Brain pericyte (primary cell): ENCODE results near the gene GALC.

ENCODE experiments used
- DNase-seq: peaks from one replicate; pipeline ENCODE4 v3.0.0-alpha.2; 2012; ENCODE audit warnings: low read depth, low spot score

Gene GALC

DNA sequence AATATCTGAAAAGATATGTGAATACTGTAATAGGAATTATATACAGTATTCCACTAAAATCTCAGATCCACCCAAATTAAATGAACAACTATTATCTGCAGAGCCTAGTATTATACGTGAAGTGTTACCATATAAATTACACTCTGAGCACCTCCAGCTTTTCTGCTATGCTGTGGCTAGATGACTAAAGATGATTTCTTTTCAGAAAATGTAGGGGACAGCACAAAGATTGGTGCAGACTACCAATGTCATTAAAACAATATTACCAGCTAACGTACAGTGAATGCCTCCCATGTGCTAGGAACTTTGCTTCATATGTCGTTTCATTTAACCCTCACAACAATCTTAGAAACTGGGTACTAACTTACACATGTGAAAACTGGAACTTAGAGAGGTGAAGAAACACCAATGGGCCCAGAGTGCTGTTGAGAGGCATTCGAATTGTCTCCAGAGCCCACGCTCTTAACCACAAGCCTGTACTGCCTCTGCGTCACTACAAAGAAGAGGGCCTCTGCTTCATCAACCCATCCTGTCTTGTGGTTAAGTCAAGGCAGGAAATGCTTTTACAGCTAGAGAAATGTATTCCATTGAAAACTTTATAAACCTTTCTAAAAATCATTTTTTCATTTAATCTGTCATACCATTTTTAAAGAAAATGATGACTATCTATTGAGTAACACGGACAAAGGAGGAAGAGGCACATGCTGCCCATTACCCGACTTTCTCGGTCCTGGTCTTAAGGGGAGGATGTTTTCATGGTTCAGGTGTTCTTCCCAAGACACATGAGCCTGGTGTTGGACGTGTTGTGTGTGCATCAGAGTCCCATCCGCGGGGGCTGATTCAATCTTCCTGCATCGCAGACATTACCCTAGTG is 13.2 kb upstream of the GALC start:
- no peak for DNase-seq

DNA sequence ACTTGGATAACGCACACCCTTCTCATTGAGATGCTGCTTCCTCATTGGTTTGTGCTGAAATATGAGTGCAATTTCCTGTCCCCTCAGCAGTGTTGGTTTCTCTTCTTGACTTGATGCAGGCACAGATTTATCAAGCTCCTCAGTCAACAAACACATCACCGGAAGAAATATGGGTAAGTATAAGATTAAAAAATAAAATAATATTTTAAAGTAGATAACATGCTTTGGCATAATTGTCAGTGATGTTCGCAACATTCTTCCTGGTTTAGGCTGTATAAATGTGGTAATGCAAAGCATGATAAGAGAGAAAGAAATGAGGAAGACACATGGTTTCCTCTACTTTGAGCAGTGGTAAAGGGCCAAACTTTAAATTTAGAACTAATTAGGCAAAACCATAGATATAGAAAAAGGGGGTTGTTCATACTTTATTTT is 12.1 kb upstream of the GALC start, which contains the start of gene GPR65:
GPR65 (plus strand) TSS at position 86 of the 432 bp plus-strand sequence. CDS start 5,713 bp downstream, outside the sequence.
- no peak for DNase-seq

DNA sequence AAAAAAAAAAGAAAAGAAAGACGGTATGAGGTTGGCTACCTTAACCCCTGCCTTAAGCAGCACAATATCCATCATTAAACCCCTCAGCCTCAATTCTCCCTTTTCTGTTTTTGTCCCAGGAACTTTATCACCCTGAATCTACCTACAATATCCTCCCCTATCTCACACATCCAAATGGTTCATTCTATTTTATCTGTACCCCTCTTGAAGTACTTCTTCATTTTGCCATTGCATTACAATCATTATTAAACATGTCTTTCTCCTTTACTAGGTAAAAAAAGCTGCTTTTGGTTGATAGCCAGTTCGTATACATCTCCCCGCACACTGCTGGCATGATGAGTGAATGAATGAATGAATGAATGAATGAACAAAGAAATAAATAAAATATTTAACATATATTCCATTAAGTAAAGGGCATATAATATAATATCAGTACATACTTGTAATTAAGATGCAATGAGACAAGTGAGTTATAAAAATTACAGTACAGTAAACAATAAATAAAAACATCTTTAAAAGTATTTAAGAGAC is 11.6 kb upstream of the GALC start:
- DNase-seq, result no peak

GRCh38 chr14:88003425-88003824 is 10.4 kb upstream of the GALC start:
- no peak for DNase-seq

DNA sequence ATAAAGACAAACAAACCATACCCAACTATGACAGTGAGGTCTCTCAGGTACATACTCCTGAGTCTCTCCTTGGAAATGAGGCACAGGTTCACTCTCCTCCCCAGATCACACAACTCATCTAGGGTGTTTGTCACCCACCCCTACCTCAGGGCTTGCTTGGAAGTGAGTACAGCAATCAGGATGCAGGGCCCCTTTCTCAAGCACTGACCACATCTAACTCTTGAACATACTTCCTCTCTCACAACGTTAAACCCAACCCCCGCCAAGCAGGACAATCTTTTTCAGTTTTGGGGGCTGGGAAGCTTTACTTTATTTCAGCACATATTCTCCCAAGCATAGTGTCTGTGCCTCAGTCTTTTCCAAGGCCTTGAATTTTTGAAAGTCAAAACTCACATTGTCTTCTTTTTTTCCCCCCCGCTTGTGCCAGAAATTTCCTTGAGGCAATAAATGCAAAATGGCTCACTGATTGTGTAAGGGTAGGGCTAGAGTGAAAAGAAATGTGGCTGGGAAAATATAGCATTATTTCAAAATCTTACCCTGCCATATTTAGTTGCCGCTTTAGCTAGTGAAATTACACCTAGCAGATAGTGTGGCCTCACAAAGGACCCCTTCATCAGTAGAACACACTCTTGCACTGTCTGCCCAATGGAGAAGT is 9.6 kb upstream of the GALC start:
- no peak for DNase-seq

DNA sequence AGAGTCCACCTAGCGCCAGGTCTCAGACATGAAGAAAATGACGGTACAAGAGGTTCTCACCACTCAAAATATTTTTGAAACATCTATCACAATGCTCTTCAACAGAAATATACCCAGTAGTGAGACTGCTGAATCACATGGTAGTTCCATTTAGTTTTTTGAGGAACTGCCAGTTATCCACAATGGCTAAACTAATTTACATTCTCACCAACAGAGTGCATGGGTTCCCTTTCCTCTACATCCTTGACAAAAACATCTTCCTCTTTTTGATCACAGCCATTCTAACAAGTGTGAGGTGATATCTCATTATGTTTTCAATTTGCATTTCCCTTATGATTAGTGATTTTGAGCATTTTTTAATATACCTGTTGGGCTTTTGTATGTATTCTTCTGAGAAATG is 6.3 kb upstream of the GALC start:
- no peak for DNase-seq

GRCh38 chr14:87998482-87998881 is 5.5 kb upstream of the GALC start:
- DNase-seq, result no peak

DNA sequence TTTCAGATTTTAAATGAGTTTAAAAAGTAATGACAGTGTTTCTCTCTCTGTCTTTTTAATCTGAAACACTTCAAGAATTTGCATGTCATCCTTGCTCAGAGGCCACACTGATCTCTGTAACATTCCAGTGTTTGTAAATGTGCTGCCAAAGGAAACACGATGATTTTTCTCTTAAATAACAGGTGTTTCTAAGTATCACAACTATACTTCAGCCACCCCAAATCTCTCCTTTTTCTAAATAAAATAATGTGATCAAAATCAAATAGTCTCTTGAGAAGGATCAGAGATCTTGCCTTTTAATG is 3.3 kb upstream of the GALC start:
- no peak for DNase-seq

GRCh38 chr14:87995500-87996290 is 2.7 kb upstream of the GALC start:
- no peak for DNase-seq

DNA sequence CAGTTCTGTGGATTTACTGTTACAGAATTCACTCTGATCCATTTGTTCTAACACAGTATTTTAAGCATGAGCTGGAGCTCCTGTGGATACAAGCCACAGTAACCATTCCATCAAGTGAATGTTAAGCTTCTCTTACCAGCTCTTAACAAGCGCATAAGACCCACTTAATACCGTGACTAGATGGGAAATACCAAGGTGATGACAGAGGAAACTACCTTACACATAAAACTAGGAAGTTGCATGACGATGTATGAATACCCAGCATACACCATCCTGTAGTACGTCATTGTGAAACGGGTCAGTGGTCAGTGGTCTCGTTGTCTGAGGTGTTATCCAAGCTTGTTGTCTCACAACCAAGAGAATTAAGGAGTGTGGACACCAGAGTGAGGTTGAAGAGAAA is 2.0 kb upstream of the GALC start:
- no peak for DNase-seq

DNA sequence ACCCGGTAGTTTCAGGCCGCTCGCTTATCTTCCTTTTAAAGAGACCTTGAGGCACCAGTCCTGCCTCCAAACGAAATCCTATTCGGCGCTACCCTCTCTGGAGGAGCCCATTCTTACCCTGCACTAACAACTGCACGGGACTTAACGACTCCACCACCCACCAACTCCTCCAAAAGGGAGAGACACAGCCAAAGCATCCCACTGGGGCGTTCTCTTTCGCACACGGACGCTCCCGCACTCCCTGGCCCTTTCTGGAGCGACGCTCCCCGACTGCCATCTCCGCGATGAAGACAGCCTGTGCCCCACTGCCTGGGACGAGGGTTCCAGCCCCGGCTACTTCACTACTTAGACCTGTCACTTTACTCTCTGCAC is 650 bp downstream of the GALC start:
- no peak for DNase-seq

GRCh38 chr14:87990682-87991081 is 2.3 kb downstream of the GALC start:
- DNase-seq, result no peak

GRCh38 chr14:87989956-87990299 is 3.1 kb downstream of the GALC start:
- DNase-seq, result no peak

DNA sequence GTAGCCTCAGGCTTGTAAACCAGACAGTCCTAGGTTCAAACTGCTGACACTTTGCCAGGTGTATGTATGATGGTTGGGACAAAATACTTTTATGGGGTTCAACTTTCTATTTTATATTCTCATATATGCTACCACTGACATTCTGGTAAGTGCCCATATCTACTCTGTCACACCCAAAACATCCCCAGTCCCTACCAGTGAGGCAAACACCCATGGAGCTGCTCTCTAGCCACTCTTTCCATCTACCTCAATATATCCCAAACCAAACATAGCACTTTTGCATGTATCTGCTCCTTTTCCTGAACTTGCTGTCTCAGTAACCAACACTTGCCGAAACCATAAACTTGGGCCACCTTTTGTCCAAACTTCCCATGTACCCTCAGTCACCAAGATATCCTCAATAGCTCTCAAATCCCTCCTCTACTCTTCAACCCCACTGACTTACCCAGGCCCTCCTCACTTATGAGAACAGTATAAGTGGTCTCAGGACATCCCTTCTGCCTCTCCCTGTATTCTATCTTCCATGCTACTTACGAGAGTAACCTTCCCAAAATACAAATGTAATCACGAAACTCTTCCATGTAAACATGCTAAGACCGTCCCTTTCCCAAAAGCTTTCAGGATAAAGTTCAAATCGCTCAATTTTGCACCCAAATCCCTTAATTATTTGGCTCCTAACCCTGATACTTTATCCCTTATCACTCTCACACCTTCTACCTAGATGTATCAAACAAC is 3.6 kb downstream of the GALC start:
- no peak for DNase-seq

- no peak for DNase-seq
Observed at GRCh38 chr14:87979689-87980088, 13.3 kb downstream of the GALC start.

- DNase-seq, result no peak
Observed at GRCh38 chr14:87975636-87976035, 17.3 kb downstream of the GALC start.

- DNase-seq, result no peak
Observed at GRCh38 chr14:87971010-87971409, 22.0 kb downstream of the GALC start.

- no peak for DNase-seq
Observed at GRCh38 chr14:87967496-87967895, 25.5 kb downstream of the GALC start.

- DNase-seq, result no peak
Observed at GRCh38 chr14:87966816-87967215, 26.2 kb downstream of the GALC start.

DNA sequence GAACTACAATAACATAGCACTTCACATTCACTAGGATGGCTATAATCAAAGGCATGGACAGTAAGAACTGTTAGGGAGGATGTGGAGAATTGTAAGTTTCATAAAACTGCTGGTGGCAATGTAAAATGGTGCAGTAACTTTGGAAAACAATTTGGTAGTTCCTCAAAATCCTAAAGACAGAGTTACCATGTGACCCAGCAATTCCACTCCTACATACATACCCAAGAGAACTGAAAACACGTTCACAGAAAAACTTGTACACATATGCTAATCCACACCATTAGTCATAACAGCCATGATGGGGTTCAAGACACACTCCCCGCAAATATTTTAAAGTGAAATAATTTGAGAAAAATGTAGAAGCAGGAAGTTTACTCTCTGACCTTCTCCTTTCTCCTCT is 31.7 kb downstream of the GALC start:
- DNase-seq, result no peak

GRCh38 chr14:87960013-87960787 is 32.8 kb downstream of the GALC start:
- DNase-seq, result no peak
